ENCODE data around the gene GPR31.
"Not testable (repeated sequence)": the region's sequence is repeated elsewhere in the genome, so short reads cannot be mapped to it uniquely, and the experiment has no call there.

GPR31 gene

GRCh38 chr6:167157863-167158262 is at the start of gene GPR31:
Gene GPR31 (minus strand): TSS chr6:167157980. CDS start chr6:167157831, 149 bp downstream.
- H3K27me3 ChIP-seq: no peaks in the 10 kb centered on the region
- no peak for TF ChIP-seq CTCF (IDR thresholded peaks at IDR 0.05)
- no peak within 1 kb of the TSS for H3K4me3 ChIP-seq
- no peak within 1 kb of the TSS for H3K27ac ChIP-seq
- intact Hi-C loops (cut with DNase I; ENCODE audit: low total_unique reads): no loop called here
- H3K4me1 ChIP-seq: peaks cover 0 to 4% (median 0%) of the 10 kb centered on the region in 4 donors
- no peaks in the 10 kb centered on the region for H3K9me3 ChIP-seq
- DNase-seq: no peak
- no peaks in the 10 kb centered on the region for H3K36me3 ChIP-seq

GRCh38 chr6:167207527-167207926 is 49.7 kb upstream of the GPR31 start:
- Histone ChIP-seq H3K36me3 (no peaks in the 10 kb centered on the region), H3K27me3 (peaks cover 0 to 25% of the 10 kb centered on the region in 2 donors), H3K9me3 (no peaks in the 10 kb centered on the region), H3K4me3 (no peak overlapping the region), H3K27ac (no peak overlapping the region), H3K4me1 (no peaks in the 10 kb centered on the region)
- intact Hi-C loops (cut with DNase I; ENCODE audit: low total_unique reads): no loop called here
- DNase-seq: no peak
- no peak for TF ChIP-seq CTCF (IDR thresholded peaks at IDR 0.05)

GRCh38 chr6:167205316-167205715 is 47.5 kb upstream of the GPR31 start:
- H3K27me3 ChIP-seq: peaks cover 0 to 32% of the 10 kb centered on the region in 2 donors
- H3K4me1 ChIP-seq; H3K27ac ChIP-seq; H3K36me3 ChIP-seq; DNase-seq; intact Hi-C loops (cut with DNase I; ENCODE audit: low total_unique reads); H3K4me3 ChIP-seq; H3K9me3 ChIP-seq: not testable (repeated sequence)

- H3K4me1 ChIP-seq; DNase-seq; intact Hi-C loops (cut with DNase I; ENCODE audit: low total_unique reads); H3K4me3 ChIP-seq; H3K9me3 ChIP-seq; H3K27ac ChIP-seq; H3K36me3 ChIP-seq: not testable (repeated sequence)
- H3K27me3 ChIP-seq: peaks cover 0 to 23% of the 10 kb centered on the region in 2 donors
These were observed 46.2 kb upstream of the GPR31 start for GRCh38 chr6:167204059-167204348.

- peaks cover 0 to 19% of the 10 kb centered on the region in 2 donors for H3K27me3 ChIP-seq
- H3K9me3 ChIP-seq; H3K4me3 ChIP-seq; H3K36me3 ChIP-seq; H3K4me1 ChIP-seq; DNase-seq; intact Hi-C loops (cut with DNase I; ENCODE audit: low total_unique reads); H3K27ac ChIP-seq: not testable (repeated sequence)
These were observed 45.7 kb upstream of the GPR31 start for GRCh38 chr6:167203261-167204058.

- DNase-seq; H3K4me1 ChIP-seq; H3K4me3 ChIP-seq; H3K9me3 ChIP-seq; intact Hi-C loops (cut with DNase I; ENCODE audit: low total_unique reads); H3K27ac ChIP-seq; H3K36me3 ChIP-seq: not testable (repeated sequence)
- H3K27me3 ChIP-seq: peaks cover 0 to 19% of the 10 kb centered on the region in 2 donors
These were observed 44.8 kb upstream of the GPR31 start for GRCh38 chr6:167202613-167203012.

- no peak overlapping the region for H3K4me3 ChIP-seq
- no peak for TF ChIP-seq CTCF (IDR thresholded peaks at IDR 0.05)
- DNase-seq: no peak
These were observed 43.0 kb upstream of the GPR31 start for GRCh38 chr6:167200806-167201205.

GRCh38 chr6:167195941-167196610 is 38.3 kb upstream of the GPR31 start:
- H3K4me3 ChIP-seq; H3K36me3 ChIP-seq; DNase-seq; H3K9me3 ChIP-seq; H3K27me3 ChIP-seq; H3K27ac ChIP-seq; H3K4me1 ChIP-seq; intact Hi-C loops (cut with DNase I; ENCODE audit: low total_unique reads): not testable (repeated sequence)

More at GRCh38 chr6:167200806-167201205, 43.0 kb upstream of the GPR31 start:
- intact Hi-C loops (cut with DNase I; ENCODE audit: low total_unique reads): no loop called here
- Histone ChIP-seq H3K4me1 (no peaks in the 10 kb centered on the region), H3K27me3 (peaks cover 0 to 14% of the 10 kb centered on the region in 2 donors), H3K36me3 (no peaks in the 10 kb centered on the region), H3K9me3 (no peaks in the 10 kb centered on the region), H3K27ac (no peak overlapping the region)

- intact Hi-C loops (cut with DNase I; ENCODE audit: low total_unique reads); H3K4me3 ChIP-seq; H3K27me3 ChIP-seq; H3K9me3 ChIP-seq; H3K4me1 ChIP-seq; DNase-seq; H3K36me3 ChIP-seq; H3K27ac ChIP-seq: not testable (repeated sequence)
These were observed 35.8 kb upstream of the GPR31 start for GRCh38 chr6:167193515-167194125.

GRCh38 chr6:167191043-167191583 is 33.3 kb upstream of the GPR31 start:
- H3K36me3 ChIP-seq; DNase-seq; H3K27ac ChIP-seq; H3K27me3 ChIP-seq; H3K4me1 ChIP-seq; H3K4me3 ChIP-seq; intact Hi-C loops (cut with DNase I; ENCODE audit: low total_unique reads); H3K9me3 ChIP-seq: not testable (repeated sequence)

- intact Hi-C loops (cut with DNase I; ENCODE audit: low total_unique reads); H3K27ac ChIP-seq; H3K9me3 ChIP-seq; H3K27me3 ChIP-seq; DNase-seq; H3K4me3 ChIP-seq; H3K4me1 ChIP-seq; H3K36me3 ChIP-seq: not testable (repeated sequence)
These were observed 29.5 kb upstream of the GPR31 start for GRCh38 chr6:167187275-167187674.
